ENCODE data around the gene MEGF8.

DNA sequence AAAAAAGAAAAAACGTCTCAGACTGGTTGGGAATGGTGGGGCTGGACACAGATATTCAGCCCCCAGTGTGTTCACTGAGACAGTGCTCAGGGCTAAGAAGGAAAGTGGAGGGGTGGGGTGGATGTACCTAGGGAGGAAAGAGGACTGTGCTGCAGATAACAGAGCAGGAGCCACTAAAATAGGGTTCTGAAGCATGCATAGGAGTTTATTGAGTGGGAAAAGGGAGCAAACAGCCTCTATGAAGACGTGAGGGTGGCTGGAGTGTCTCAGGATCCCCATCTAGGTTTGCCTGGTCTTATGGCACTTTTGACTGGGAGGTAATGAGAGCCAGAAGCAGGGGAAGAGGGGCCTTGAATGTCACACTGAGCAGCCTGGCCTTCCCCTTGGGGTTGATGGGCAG is 3.4 kb downstream of the MEGF8 start:
- TF ChIP-seq, protein P1, sequence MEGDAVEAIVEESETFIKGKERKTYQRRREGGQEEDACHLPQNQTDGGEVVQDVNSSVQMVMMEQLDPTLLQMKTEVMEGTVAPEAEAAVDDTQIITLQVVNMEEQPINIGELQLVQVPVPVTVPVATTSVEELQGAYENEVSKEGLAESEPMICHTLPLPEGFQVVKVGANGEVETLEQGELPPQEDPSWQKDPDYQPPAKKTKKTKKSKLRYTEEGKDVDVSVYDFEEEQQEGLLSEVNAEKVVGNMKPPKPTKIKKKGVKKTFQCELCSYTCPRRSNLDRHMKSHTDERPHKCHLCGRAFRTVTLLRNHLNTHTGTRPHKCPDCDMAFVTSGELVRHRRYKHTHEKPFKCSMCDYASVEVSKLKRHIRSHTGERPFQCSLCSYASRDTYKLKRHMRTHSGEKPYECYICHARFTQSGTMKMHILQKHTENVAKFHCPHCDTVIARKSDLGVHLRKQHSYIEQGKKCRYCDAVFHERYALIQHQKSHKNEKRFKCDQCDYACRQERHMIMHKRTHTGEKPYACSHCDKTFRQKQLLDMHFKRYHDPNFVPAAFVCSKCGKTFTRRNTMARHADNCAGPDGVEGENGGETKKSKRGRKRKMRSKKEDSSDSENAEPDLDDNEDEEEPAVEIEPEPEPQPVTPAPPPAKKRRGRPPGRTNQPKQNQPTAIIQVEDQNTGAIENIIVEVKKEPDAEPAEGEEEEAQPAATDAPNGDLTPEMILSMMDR (IDR thresholded peaks at IDR 0.05) = no peak
- TF ChIP-seq POLR2A (IDR thresholded peaks at IDR 0.05) = no peak
